GM18526 (cell line): Measurements from ENCODE around the gene PNP.

Experiments used
- POLR2A ChIP-seq: IDR thresholded peaks from 3 replicates; pipeline ENCODE4 v1.6.1; 2011; ENCODE audit not compliant: insufficient read length; ENCODE audit errors: extremely low read depth

Gene PNP

GRCh38 chr14:20469242-20469889 lies at the start of gene PNP:
TSS of gene PNP (plus strand) at chr14:20469406. CDS start at chr14:20469525, 119 bp downstream.
- peak; percentile 99 for TF ChIP-seq POLR2A

GRCh38 chr14:20419419-20419818 lies 49.8 kb upstream of the PNP start:
- no peak for TF ChIP-seq POLR2A

- TF ChIP-seq POLR2A: no peak
Measured at GRCh38 chr14:20421267-20421666, 47.9 kb upstream of the PNP start.

- TF ChIP-seq POLR2A: no peak
Measured at GRCh38 chr14:20422886-20423285, 46.3 kb upstream of the PNP start.

- no peak for TF ChIP-seq POLR2A
Measured at GRCh38 chr14:20424851-20425250, 44.4 kb upstream of the PNP start.

- TF ChIP-seq POLR2A: no peak
Measured at GRCh38 chr14:20427231-20428009, 41.8 kb upstream of the PNP start.

- no peak for TF ChIP-seq POLR2A
Measured at GRCh38 chr14:20428010-20428365, 41.2 kb upstream of the PNP start.

GRCh38 chr14:20428802-20429201 lies 40.4 kb upstream of the PNP start:
- no peak for TF ChIP-seq POLR2A

GRCh38 chr14:20429801-20430669 lies 39.2 kb upstream of the PNP start:
- no peak for TF ChIP-seq POLR2A

- TF ChIP-seq POLR2A: no peak
Measured at GRCh38 chr14:20434701-20435581, 34.3 kb upstream of the PNP start.

- TF ChIP-seq POLR2A: no peak
Measured at GRCh38 chr14:20435582-20436362, 33.4 kb upstream of the PNP start, which contains the start of gene KLHL33. TSS of gene KLHL33 (minus strand) at chr14:20436166. CDS start at chr14:20435811, 355 bp downstream.

- TF ChIP-seq POLR2A: no peak
Measured at GRCh38 chr14:20436363-20436755, 32.8 kb upstream of the PNP start.

- no peak for TF ChIP-seq POLR2A
Measured at GRCh38 chr14:20438664-20439063, 30.5 kb upstream of the PNP start.

- TF ChIP-seq POLR2A: no peak
Measured at GRCh38 chr14:20440465-20440864, 28.7 kb upstream of the PNP start.
